CD4-positive, CD25-positive, alpha-beta regulatory T cell (primary cell): Measurements from ENCODE around the gene TSPY10. TPM values are rescaled to one million over a fixed set of nuclear protein-coding genes. Genes with fewer than 3 reads are reported as not detected.
"Not testable (repeated sequence)": the region's sequence is repeated elsewhere in the genome, so short reads cannot be mapped to it uniquely, and the experiment has no call there.

ENCODE experiments used
- ATAC-seq, 2 donors: fragments of 150-1000 bp; cut with Tn5 transposase; one replicate each; pipeline ENCODE4 v1.10.0; 2021; ENCODE audit warnings: low read depth in 2 of 2, moderate number of reproducible peaks in 2 of 2, moderate library complexity in 1 of 2
- DNase-seq, 3 donors: peaks; one replicate each; pipeline versions ENCODE4 v3.0.0 to v3.0.0-alpha.2; 2012 to 2022; ENCODE audit warnings: mixed read lengths in 1 of 3
- H3K27ac ChIP-seq: one replicate; pipeline ENCODE4 v1.7.0; 2013; ENCODE audit warnings: mild to moderate bottlenecking, low read length; ENCODE audit not compliant: insufficient read depth, poor library complexity, severe bottlenecking
- H3K27me3 ChIP-seq: one replicate; pipeline ENCODE4 v1.7.0; 2013; ENCODE audit warnings: low read length; ENCODE audit not compliant: control insufficient read depth, insufficient read depth
- H3K36me3 ChIP-seq: one replicate; pipeline ENCODE4 v1.7.0; 2013; ENCODE audit warnings: mild to moderate bottlenecking, low read length, moderate library complexity; ENCODE audit not compliant: control insufficient read depth, insufficient read depth
- H3K4me1 ChIP-seq: 2 replicates; pipeline ENCODE4 v1.7.0; 2013; ENCODE audit warnings: mild to moderate bottlenecking, low read length; ENCODE audit not compliant: insufficient read depth, control insufficient read depth, poor library complexity, severe bottlenecking
- H3K4me3 ChIP-seq: one replicate; pipeline ENCODE4 v1.7.0; 2013; ENCODE audit warnings: low read depth, mild to moderate bottlenecking, low read length, moderate library complexity
- H3K9me3 ChIP-seq, 2 experiments: 1 replicate in 1 of 2; 2 replicates in 1 of 2; pipeline ENCODE4 v1.7.0; 2013; ENCODE audit warnings: low read length in 2 of 2, mild to moderate bottlenecking in 1 of 2, moderate library complexity in 1 of 2; ENCODE audit not compliant: control insufficient read depth in 2 of 2
- H3K27ac Mint-ChIP-seq, 3 donors: one replicate each; pipeline ENCODE4 v1.8.0; 2020 to 2022; ENCODE audit warnings: mild to moderate bottlenecking in 3 of 3, mixed read lengths in 3 of 3, moderate library complexity in 2 of 3
- H3K27me3 Mint-ChIP-seq: one replicate; pipeline ENCODE4 v1.8.0; 2022; ENCODE audit warnings: mild to moderate bottlenecking, mixed read lengths
- H3K36me3 Mint-ChIP-seq: one replicate; pipeline ENCODE4 v1.8.0; 2020; ENCODE audit warnings: mixed read lengths
- H3K4me1 Mint-ChIP-seq, 4 donors: one replicate each; pipeline ENCODE4 v1.8.0; 2020 to 2022; ENCODE audit warnings: mixed read lengths in 4 of 4, mild to moderate bottlenecking in 1 of 4
- H3K4me3 Mint-ChIP-seq, 4 donors: one replicate each; pipeline ENCODE4 v1.8.0; 2020 to 2022; ENCODE audit warnings: mild to moderate bottlenecking in 4 of 4, mixed read lengths in 4 of 4, moderate library complexity in 3 of 4
- H3K9me3 Mint-ChIP-seq, 7 donors: one replicate each; pipeline ENCODE4 v1.8.0; 2020 to 2022; ENCODE audit warnings: mixed read lengths in 7 of 7, mild to moderate bottlenecking in 3 of 7, moderate library complexity in 2 of 7
- polyA plus RNA-seq, 4 donors: library from polyadenylated mRNA; unstranded; fragments of 300-500 nt; fragmentation: Illumina TruSeq; gene quantifications; one replicate each; pipeline ENCODE4 v1.2.3, GENCODE V29; 2021
- total RNA-seq: library from RNA; stranded (reverse); gene quantifications from one replicate; pipeline ENCODE4 v1.2.3, GENCODE V29; 2022

The TSPY10 gene
- total RNA-seq (not detected), polyA plus RNA-seq (not detected)

GRCh38 chrY:9527580-9527979 is at the start of gene TSPY10:
Gene TSPY10, plus strand, starts transcription at chrY:9527880. Its CDS starts 46 bp downstream, at chrY:9527926.
- H3K9me3 Mint-ChIP-seq, H3K4me3 Mint-ChIP-seq, H3K27me3 ChIP-seq, H3K27me3 Mint-ChIP-seq, ATAC-seq, H3K27ac ChIP-seq, H3K36me3 ChIP-seq, H3K9me3 ChIP-seq, H3K4me1 ChIP-seq, H3K4me3 ChIP-seq, H3K27ac Mint-ChIP-seq, H3K4me1 Mint-ChIP-seq, DNase-seq, H3K36me3 Mint-ChIP-seq: not testable (repeated sequence)

DNA sequence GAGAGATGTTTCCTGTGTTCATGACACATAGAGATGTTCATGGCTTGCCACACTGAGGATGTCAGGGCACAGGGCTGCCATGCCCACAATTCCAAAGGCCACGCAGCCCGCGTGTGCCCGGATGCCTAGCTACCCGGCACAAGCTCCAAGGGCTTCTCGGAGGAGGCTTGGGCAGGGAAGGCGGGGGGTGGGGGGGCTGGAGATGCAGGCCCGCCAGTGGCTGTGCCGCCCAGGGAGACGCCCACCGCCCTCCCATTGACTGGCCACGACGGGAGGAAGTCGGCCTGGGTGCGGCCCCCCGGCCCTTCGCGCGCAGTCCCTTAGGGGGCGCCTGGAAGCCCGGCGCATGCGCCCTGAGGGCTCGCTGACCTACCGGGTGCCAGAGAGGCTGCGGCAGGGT is 40.7 kb upstream of the TSPY10 start, which contains the start of gene TSPY9:
Gene TSPY9 (plus strand): TSS at position 301 of the 400 bp plus-strand sequence. CDS start 46 bp downstream, at position 347.
- not testable (repeated sequence) for H3K27ac Mint-ChIP-seq, H3K27ac ChIP-seq, H3K27me3 Mint-ChIP-seq, H3K36me3 Mint-ChIP-seq, H3K27me3 ChIP-seq, H3K9me3 Mint-ChIP-seq, H3K4me1 ChIP-seq, H3K4me1 Mint-ChIP-seq, ATAC-seq, H3K4me3 Mint-ChIP-seq, H3K9me3 ChIP-seq, H3K36me3 ChIP-seq, H3K4me3 ChIP-seq, DNase-seq

- not testable (repeated sequence) for DNase-seq, H3K27me3 Mint-ChIP-seq, ATAC-seq, H3K27ac ChIP-seq, H3K27ac Mint-ChIP-seq, H3K27me3 ChIP-seq, H3K36me3 ChIP-seq, H3K4me1 Mint-ChIP-seq, H3K36me3 Mint-ChIP-seq, H3K4me3 ChIP-seq, H3K4me3 Mint-ChIP-seq, H3K9me3 Mint-ChIP-seq, H3K4me1 ChIP-seq, H3K9me3 ChIP-seq
These were observed 23.3 kb upstream of the TSPY10 start for GRCh38 chrY:9504396-9504795.

DNA sequence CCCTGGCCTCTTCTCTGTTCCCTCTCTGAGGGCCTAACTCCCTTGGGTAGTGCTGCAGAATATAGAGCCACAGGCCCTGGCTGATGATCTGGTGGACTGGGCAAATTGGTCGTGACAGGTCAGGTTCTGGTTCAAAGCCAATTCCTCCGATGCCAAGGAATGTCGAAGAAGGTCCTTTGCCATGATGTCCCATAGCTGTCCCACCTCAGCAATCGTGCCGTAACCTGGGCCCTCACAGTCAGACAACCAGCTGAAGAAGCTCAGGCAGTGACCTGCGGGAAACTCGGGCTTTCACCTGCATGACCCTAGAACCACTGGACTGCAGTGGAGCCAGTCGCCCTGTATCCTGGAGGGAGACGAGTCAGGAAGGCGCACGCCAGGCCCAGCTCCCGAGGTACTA is 11.4 kb upstream of the TSPY10 start:
- H3K27ac ChIP-seq, ATAC-seq, H3K36me3 ChIP-seq, H3K4me1 ChIP-seq, H3K4me1 Mint-ChIP-seq, DNase-seq, H3K36me3 Mint-ChIP-seq, H3K27ac Mint-ChIP-seq, H3K9me3 ChIP-seq, H3K9me3 Mint-ChIP-seq, H3K4me3 ChIP-seq, H3K27me3 Mint-ChIP-seq, H3K4me3 Mint-ChIP-seq, H3K27me3 ChIP-seq: not testable (repeated sequence)

Other genes with a start within 250 kb of the TSPY10 start
- gene TSPY4, start 190.4 kb upstream of the TSPY10 start, total RNA-seq = not detected
- not detected for gene TSPY4, start 190.4 kb upstream of the TSPY10 start, polyA plus RNA-seq
- not detected for gene TSPY8, start 170.1 kb upstream of the TSPY10 start, total RNA-seq
- not detected for gene TSPY8, start 170.1 kb upstream of the TSPY10 start, polyA plus RNA-seq
- gene TSPY3, start 129.5 kb upstream of the TSPY10 start, total RNA-seq = not detected
- not detected for gene TSPY3, start 129.5 kb upstream of the TSPY10 start, polyA plus RNA-seq
- not detected for gene TSPY1, start 60.9 kb upstream of the TSPY10 start, total RNA-seq
- not detected for gene TSPY1, start 60.9 kb upstream of the TSPY10 start, polyA plus RNA-seq
- gene TSPY9, start 40.6 kb upstream of the TSPY10 start, total RNA-seq = not detected
- not detected for gene TSPY9, start 40.6 kb upstream of the TSPY10 start, polyA plus RNA-seq